ENCODE measurements around the gene INTS3.

- TF ChIP-seq CTCF (IDR thresholded peaks at IDR 0.05; ENCODE audit: insufficient read depth, low read depth, low read length) (no peak), EZH2 (IDR thresholded peaks at IDR 0.05; ENCODE audit: insufficient read depth, low read length) (no peak)
Observed at GRCh38 chr1:153790313-153790965, 62.6 kb downstream of the INTS3 start.
